Measurements from ENCODE around the gene CYP2B6. TPM values are rescaled to one million over a fixed set of nuclear protein-coding genes. Genes with fewer than 3 reads are reported as not detected.
"Not testable (repeated sequence)": the region's sequence is repeated elsewhere in the genome, so short reads cannot be mapped to it uniquely, and the experiment has no call there.

The CYP2B6 gene
- not detected in 2 replicates for total RNA-seq (2014; rRNA removed; shearing (Covaris generic))

DNA sequence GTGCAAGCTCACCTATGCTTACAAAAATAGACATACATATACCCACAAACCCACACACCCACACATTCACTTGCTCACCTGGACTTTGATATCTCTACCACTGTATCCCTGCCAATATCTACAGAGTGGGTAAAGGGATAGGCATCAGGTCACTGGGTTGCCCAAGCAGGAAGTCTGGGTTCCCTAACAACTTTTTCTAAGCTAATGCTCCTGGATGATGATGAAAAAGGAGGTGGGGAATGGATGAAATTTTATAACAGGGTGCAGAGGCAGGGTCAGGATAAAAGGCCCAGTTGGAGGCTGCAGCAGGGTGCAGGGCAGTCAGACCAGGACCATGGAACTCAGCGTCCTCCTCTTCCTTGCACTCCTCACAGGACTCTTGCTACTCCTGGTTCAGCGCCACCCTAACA, at the start of gene CYP2B6:
TSS of gene CYP2B6 (plus strand) at position 311 of the 410 bp plus-strand sequence. CDS start at position 335, 24 bp downstream.
- no peak for DNase-seq (ENCODE audit: low read depth)

DNA sequence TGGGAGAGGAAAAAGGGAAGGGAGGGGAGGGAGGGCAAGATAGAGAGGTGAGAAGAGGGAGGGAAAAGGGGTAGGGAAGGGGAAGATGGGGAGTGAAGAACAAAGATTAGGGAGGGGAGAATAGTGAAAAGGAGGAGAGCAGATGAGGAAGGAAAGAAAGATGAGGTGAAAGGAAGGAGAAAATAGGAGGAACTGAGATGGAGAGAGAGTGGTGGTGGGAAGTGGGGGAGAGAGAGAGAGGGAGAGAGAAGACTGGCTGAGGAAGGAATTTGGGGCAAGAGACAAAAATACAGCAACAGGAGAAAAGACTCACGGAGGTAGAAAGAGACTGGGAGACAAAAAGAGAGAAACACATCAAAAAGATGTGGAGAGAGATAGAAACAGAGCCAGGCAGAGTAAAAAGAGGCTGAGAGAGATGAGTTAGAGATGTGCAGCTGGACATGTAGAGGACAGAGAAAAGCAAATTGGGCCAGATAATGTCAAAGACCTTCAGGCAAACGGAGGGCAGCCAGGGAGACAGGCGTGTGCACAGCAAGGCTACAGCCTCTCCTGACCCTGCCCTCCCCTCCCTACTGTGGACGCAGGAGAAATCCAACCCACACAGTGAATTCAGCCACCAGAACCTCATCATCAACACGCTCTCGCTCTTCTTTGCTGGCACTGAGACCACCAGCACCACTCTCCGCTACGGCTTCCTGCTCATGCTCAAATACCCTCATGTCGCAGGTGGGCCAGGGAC, 49.4 kb upstream of the CYP2B6 start:
- DNase-seq (ENCODE audit: low read depth): no peak

DNA sequence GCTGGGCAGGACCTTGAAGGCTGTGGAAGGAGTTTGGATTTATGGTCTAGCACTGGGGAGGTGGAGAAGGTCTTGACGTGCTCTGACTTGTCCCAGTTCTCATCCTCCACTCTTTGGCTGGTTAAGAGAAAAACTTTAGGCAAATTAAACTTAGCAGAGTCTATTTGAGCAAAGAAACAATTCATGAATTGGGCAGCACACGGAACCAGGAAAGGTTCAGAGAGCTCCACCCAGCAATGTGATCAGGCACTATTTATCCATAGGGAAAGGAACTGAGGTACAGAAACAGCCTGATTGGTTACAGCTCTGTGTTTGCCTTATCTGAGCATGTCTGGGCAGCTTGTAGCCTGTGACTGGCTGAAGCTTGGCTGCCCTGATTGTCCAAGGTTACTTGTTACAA, 45.4 kb upstream of the CYP2B6 start:
- DNase-seq (ENCODE audit: low read depth): no peak

DNA sequence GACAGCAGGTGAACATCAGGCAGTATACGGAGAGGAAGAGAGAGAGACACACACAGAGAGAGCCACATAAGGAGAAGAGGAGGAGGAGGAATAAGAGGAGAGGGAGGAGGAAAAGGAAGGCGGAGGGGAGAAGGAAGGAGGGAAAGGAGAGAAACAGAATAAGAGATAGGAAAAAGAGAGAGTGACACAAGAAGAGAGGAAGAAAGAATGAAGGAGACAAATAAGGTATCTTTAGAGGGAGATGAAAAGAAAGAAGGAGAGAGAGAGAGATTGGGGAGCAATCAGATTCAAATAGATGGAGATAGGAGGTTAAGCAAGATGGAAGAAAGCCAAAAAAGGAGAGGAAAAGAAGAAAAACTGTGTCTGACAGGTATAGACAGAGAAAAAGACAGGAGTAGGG, 44.0 kb upstream of the CYP2B6 start:
- DNase-seq (ENCODE audit: low read depth): no peak

DNA sequence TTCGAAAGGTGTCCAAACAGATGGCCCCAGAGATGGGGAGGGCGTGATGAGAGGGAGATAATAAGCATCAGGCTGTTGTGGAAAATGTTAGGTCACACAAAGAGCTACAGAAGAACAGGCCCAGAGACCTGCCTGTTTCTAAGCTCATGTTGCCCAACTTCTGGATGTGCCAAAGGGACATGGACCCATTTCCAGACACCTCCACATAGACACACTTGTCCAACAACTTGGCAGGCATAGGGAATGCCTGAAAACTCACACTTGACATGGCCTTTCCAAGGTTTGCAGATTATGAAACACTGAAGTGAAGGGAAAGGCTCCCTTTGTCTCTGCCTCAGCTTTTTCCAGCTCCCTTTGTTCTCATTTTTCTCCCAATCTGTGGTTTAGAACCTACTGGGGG, 43.5 kb upstream of the CYP2B6 start:
- DNase-seq (ENCODE audit: low read depth): no peak

DNA sequence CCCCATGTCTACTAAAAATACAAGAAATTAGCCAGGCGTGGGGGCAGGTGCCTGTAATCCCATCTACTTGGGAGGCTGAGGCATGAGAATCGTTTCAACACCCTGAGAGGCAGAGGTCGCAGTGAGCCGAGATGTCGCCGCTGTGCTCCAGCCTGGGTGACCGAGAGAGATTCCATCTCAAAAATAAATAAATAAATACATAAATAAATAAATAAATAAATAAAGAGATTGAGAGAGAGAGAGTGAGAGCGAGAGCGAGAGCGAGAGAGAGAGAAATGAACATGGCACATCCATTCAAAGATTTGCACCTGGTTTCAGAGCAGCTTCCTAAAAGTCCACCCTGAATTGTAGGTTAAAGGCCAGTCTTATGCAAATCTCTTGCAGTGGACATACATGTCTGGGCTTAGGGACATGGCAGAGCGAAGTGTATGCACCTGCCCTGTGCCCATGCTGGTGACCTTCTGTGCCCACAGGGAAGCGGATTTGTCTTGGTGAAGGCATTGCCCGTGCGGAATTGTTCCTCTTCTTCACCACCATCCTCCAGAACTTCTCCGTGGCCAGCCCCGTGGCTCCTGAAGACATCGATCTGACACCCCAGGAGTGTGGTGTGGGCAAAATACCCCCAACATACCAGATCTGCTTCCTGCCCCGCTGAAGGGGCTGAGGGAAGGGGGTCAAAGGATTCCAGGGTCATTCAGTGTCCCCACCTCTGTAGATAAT, 42.3 kb upstream of the CYP2B6 start:
- DNase-seq (ENCODE audit: low read depth): no peak

DNA sequence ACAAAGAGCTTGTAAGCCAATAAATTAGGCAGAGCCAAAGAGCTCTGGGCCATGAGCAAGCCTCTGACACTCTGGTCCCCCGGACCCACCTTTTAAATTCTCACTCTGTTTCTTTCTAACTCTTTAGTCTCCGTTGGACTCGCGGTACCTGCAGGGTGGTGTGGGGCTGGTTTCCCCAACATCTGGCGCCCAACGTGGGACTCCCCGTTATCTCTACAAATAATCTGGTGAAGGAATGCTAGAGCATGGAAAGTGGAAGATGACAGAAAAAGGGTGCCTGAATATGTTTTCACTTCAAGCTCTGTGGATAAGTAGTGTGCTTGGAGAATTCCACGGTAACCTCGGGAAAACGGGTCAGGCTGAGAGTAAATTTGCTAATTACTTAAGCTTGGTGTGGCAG, 36.5 kb upstream of the CYP2B6 start:
- DNase-seq (ENCODE audit: low read depth): no peak

DNA sequence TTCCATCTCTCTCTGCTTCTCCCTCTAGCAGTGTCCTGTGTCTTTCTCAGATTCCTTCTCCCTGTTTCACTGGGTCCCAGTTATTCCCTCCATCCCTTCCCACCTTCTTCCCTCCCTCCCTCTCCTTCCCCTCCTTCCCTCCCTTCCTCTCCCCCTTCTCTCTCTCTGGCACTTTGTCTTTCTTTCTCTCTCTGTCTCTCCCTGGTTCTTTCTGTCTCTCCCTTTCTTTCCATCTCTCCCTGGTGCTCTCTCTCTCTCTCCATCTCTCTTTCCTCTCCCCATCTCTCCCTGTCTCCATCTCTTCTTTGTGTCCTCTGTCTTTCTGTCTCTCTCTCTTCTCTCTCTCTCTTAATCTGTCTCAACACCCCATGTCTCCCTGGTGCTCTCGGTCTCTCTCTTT, 31.7 kb upstream of the CYP2B6 start:
- DNase-seq (ENCODE audit: low read depth): no peak

DNA sequence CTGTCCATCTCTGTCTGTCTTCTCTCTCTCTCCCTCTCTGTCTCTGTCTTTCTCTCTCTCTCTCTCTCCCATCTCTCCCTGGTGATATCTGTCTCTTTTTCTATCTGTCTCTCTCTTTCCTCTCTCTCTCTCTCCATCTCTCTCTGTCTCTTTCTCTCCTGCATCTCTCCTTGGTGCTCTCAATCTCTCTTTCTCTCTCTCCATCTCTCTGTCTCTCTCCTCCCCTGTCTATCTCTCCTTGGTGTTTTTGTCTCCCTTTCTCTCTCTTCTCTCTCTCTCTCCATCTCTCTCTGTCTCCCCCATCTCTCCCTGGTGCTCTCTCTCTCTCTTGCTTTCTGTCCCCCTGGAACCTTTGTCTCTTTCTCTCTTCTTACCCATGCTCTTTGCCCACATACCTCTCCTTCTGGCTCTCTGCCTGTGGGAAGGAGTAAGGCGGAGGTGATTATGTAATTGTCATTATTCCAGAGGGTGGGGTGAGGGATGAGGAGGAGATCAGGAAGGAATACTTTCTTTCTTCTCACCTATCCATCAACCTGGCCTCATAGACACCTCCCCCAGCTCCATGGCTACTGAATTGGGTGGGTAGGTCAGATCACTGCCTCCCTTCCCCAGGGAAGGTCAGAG, 30.9 kb upstream of the CYP2B6 start:
- no peak for DNase-seq (ENCODE audit: low read depth)

DNA sequence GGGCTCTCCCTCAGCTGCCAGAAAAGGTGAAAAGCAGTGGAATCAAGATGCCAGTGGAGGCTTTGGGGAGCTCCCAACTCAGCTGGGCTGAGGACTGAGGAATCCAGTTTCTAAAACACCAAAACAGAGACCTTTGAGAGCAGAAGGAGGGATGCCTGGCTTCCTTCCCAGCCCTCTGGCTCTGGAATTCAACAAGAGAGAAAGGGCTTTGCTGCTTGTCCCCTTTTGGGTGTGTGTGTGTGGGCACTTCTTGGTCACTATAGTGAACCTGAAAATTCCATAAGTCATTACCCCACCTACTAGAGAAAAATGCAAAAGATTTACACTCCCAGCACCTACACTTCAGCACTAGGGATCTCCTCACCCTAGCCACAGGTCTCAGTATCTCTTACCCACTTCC, 30.3 kb upstream of the CYP2B6 start:
- DNase-seq (ENCODE audit: low read depth): no peak

DNA sequence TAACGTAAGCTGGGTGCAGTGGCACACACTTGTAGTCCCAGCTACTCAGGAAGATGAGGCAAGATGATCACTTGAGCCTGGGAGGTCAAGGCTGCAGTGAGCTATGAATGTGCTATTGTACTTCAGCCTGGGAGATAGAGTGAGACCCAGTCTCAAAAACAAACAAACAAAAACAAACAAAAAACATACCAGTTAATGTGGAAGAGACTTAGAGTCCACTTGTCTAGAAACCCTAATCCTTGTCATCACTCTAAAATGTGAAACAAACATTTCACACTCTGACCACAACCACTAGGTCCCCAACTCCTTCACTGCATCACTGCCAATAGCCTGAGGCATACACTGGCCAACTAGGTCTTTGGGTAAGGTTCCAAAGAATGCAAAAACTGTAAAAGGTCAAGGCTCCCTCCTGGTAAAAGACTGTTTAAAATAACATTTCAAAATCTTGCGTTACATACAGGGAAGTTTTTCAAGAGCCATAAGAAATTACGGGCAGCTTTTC, 28.6 kb upstream of the CYP2B6 start:
- peak; percentile 79 for DNase-seq (ENCODE audit: low read depth)

DNA sequence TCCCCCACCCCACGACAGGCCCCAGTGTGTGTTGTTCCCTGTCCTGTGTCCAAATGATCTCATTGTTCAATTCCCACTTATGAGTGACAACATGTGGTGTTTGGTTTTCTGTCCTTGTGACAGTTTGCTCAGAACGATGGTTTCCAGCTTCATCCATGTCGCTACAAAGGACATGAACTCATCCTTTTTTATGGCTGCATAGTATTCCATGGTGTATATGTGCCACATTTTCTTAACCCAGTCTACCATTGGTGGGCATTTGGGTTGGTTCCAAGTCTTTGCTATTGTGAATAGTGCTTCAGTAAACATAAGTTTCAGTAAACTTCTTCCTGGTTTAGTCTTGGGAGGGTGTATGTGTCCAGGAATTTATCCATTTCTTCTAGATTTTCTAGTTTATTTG, 26.7 kb upstream of the CYP2B6 start:
- not testable (repeated sequence) for DNase-seq (ENCODE audit: low read depth)

DNA sequence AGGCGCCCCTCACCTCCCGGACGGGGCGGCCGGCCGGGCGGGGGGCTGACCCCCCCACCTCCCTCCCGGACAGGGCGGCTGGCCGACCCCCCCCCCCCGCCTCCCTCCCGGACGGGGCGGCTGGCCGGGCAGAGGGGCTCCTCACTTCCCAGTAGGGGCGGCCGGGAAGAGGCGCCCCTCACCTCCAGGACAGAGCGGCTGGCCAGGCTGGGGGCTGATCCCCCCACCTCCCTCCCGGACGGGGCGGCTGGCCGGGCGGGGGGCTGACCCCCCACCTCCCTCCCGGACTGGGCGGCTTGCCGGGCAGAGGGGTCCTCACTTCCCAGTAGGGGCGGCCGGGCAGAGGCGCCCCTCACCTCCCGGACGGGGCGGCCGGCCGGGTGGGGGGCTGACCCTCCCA, 25.7 kb upstream of the CYP2B6 start:
- DNase-seq (ENCODE audit: low read depth): not testable (repeated sequence)

DNA sequence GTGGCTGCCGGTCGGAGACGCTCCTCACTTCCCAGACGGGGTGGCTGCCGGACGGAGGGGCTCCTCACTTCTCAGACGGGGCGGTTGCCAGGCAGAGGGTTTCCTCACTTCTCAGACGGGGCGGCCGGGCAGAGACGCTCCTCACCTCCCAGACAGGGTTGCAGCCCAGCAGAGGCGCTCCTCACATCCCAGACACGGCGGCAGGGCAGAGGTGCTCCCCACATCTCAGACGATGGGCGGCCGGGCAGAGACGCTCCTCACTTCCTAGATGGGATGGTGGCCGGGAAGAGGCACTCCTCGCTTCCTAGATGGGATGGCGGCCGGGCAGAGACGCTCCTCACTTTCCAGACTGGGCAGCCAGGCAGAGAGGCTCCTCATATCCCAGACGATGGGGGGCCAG, 24.5 kb upstream of the CYP2B6 start:
- not testable (repeated sequence) for DNase-seq (ENCODE audit: low read depth)

DNA sequence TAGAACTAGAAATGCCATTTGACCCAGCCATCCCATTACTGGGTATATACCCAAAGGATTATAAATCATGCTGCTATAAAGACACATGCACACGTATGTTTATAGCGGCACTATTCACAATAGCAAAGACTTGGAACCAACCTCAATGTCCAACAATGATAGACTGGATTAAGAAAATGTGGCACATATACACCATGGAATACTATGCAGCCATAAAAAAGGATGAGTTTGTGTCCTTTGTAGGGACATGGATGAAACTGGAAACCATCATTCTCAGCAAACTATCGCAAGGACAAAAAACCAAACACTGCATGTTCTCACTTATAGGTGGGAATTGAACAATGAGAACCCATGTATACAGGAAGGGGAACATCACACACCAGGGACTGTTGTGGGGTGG, 23.0 kb upstream of the CYP2B6 start:
- DNase-seq (ENCODE audit: low read depth): not testable (repeated sequence)

DNA sequence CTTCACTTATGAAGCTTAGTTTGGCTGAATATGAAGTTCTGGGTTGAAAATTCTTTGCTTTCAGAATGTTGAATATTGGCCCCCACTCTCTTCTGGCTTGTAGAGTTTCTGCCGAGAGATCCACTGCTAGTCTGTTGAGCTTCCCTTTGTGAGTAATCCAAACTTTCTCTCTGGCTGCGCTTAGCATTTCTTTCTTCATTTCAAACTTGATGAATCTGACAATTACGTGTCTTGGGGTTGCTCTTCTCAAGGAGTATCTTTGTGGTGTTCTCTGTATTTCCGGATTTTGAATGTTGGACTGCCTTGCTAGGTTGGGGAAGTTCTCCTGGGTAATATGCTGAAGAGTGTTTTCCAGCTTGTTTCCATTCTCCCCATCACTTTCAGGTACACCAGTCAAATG, 21.4 kb upstream of the CYP2B6 start:
- DNase-seq (ENCODE audit: low read depth): not testable (repeated sequence)

DNA sequence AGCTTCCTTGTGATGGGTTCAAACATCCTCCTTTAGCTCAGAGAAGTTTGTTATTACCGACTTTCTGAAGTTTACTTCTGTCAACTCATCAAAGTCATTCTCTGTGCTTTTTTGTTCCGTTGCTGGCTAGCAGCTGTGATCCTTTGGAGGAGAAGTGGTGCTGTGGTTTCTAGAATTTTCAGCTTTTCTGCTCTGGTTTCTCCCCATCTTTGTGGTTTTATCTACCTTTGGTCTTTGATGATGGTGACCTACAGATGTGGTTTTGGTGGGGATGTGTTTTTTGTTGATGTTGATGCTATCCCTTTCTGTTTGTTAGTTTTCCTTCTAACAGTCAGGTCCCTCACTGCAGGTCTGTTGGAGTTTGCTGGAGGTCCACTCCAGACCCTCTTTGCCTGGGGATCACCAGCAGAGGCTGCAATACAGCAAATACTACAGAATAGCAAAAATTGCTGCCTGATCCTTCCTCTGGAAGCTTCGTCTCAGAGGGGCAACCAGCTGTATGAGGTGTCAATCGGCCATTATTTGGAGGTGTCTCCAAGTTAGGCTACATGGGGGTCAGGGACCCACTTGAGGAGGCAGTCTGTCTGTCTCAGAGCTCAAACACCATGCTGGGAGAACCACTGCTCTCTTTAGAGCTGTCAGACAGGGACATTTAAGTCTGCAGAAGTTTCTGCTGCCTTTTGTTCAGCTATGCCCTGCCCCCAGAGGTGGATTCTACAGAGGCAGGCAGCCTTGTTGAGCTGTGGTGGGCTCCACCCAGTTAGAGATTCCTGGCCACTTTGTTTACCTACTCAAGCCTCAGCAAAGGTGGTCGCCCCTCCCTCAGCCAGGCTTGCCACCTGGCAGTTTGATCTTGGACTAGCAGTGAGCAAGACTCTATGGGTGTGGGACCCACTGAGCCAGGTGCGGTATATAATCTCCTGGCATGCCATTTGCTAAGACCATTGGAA, 20.4 kb upstream of the CYP2B6 start:
- not testable (repeated sequence) for DNase-seq (ENCODE audit: low read depth)

DNA sequence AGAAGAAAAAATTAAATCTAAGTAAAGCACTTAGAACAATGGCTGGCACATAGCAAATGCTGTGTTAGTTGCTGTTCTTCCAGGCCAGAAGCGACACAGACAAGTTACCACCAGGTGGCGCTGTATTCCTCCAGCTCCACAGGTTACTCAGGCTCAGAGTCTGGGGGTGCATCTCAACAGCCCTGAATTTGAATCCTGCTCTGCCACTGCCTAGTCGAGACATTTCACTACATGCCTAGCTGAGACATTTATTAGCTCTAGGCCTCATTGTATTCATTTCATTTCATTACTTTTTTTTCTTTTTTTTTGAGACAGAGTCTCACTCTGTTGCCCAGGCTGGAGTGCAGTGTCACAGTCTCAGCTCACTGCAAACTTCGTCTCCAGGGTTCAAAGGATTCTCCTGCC, 16.4 kb upstream of the CYP2B6 start:
- DNase-seq (ENCODE audit: low read depth): peak; percentile 65

DNA sequence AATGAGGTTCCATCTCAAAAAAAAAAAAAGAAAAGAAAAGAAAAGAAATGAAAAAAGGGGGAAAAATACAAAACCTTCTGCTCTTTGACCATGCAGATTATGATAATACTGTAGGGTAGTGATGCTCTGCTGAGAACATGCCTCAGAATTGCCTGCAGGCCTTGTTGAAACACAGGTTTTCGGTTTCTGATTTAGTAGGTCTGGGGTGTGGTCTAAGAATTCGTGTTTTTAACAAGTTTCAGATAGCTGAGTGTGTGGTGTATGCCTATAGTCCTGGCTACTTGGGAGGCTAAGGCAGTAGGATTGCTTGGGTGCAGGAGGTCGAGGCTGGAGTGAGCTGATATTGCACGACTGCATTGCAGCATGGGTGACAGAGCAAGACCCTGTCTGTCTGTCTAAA, 14.9 kb upstream of the CYP2B6 start:
- DNase-seq (ENCODE audit: low read depth): no peak

DNA sequence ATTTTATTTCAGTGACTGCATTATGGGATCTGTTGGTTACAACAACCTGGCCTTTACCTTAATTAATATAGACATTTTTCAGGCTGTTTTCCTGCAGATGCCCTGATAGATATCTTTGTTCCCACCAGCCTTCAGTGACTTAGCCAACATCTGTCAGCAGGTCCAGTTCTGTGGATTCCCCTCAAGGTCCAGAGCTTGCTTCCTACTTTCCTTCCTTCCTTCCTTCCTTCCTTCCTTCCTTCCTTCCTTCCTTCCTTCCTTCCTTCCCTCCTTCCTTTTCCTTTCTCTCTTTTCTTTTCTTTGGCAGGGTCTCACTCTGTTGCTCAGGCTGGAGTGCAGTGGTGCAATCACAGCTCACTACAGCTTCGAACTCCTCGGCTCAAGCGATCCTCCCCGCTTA, 14.4 kb upstream of the CYP2B6 start:
- DNase-seq (ENCODE audit: low read depth): no peak

DNA sequence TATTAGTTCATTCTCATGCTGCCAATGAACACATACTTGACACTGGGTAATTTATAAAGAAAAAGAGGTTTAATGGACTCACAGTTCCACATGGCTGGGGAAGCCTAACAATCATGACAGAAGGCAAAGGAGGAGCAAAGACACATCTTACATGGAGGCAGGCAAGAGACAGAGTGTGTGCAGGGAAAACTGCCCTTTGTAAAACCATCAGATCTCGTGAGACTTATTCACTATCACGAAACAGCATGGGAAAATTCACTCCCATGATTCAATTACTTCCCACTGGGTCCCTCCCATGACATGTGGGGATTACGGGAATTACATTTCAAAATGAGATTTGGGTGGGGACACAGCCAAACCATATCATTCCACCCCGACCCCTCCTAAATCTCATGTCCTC, 11.3 kb upstream of the CYP2B6 start:
- not testable (repeated sequence) for DNase-seq (ENCODE audit: low read depth)

All from RPMI7951 (cell line).